Colonic mucosa (tissue), 4 donors: Measurements from ENCODE around the gene RSF1. TPM values are rescaled to one million over a fixed set of nuclear protein-coding genes. Genes with fewer than 3 reads are reported as not detected.

Experiments
- DNase-seq: peaks from one replicate; pipeline ENCODE4 v3.0.0-alpha.2; 2020
- H3K27ac ChIP-seq: fragments of 200-600 bp; one replicate; pipeline ENCODE4 v1.8.0; 2021
- H3K27me3 ChIP-seq: fragments of 200-600 bp; one replicate; pipeline ENCODE4 v1.8.0; 2021
- H3K36me3 ChIP-seq: fragments of 200-600 bp; one replicate; pipeline ENCODE4 v1.8.0; 2021
- H3K4me1 ChIP-seq: fragments of 200-600 bp; one replicate; pipeline ENCODE4 v1.8.0; 2021; ENCODE audit warnings: mild to moderate bottlenecking
- H3K4me3 ChIP-seq: fragments of 200-600 bp; one replicate; pipeline ENCODE4 v1.8.0; 2021
- H3K9ac ChIP-seq, 2 donors: one replicate each; pipeline ENCODE4 v1.7.0; 2013; ENCODE audit warnings: control low read depth in 2 of 2, low read depth in 2 of 2, low read length in 2 of 2
- H3K9me3 ChIP-seq: fragments of 200-600 bp; one replicate; pipeline ENCODE4 v1.8.0; 2021
- CTCF ChIP-seq: fragments of 200-600 bp; IDR thresholded peaks from one replicate; pipeline ENCODE4 v1.8.0; 2022; ENCODE audit warnings: antibody characterized with exemption, mild to moderate bottlenecking
- intact Hi-C: fragments of 100-400 bp; cut with DNase I; formaldehyde crosslinking; loops from one replicate; pipeline ENCODE4 v1.14.1; 2022
- total RNA-seq, 2 donors: library from RNA; stranded (reverse); fragmentation: NEBNext Ultra II Directional in 1 of 2; extraction: Animal tissue kit (Norgen Biotek cat#: 25700) in 1 of 2; gene quantifications; one replicate each; pipeline ENCODE4 v1.2.1, GENCODE V29; 2021
- donor health status: healthy.
- donor health status: DM: no; HTN: no; CAD: no.
- donor health status: DM: no; HTN: no; CAD: no.

RSF1 gene
- total RNA-seq, 2 donors from 2014 or later: 36.7 to 68.2 TPM

DNA sequence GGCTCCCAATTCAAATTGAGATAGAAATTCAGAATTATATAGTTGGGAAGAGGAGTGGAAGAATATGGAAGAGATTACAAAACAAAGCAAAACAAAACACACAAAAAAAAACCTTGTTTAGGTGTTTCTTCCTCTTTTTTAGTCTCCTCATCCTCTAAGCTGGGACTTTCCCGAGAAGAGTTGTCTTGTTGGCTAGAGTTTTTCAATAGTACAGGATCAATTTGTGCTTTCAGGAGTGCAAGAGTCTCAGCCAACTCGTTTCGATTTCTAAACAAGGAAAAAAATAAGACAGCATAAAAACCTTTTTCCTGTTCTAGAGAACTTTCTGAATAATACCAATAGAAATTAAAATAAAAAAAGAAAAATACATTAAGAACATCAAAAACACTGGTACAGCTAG is 95.1 kb downstream of the RSF1 start:
- Histone ChIP-seq H3K36me3 (no peaks in the 10 kb centered on the region), H3K4me3 (no peak overlapping the region), H3K27ac (no peak overlapping the region), H3K9me3 (no peaks in the 10 kb centered on the region), H3K9ac (no peak overlapping the region), H3K27me3 (no peaks in the 10 kb centered on the region), H3K4me1 (no peaks in the 10 kb centered on the region)
- TF ChIP-seq CTCF: no peak
- intact Hi-C loops: no loop called here
- DNase-seq: no peak

DNA sequence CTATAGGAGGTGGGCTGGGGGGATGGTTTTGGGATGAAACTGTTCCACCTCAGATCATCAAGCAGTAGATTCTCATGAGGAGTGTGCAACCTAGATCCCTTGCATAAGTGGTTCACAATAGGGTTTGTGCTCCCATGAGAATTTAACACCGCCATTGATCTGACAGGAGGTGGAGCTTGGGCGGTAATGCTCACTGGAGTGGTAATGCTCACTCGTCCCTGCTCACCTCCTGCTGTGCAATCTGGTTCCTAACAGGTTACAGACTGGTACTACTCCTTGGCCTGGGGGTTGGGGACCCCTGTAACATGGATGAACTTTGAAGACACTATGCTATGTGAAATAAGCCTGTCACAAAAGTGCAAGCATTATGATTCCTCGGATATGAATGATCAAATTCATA is 95.9 kb downstream of the RSF1 start:
- TF ChIP-seq CTCF: no peak
- Histone ChIP-seq H3K36me3 (no peaks in the 10 kb centered on the region), H3K9ac (no peak overlapping the region), H3K27ac (no peak overlapping the region), H3K4me1 (no peaks in the 10 kb centered on the region), H3K9me3 (no peaks in the 10 kb centered on the region), H3K4me3 (no peak overlapping the region), H3K27me3 (no peaks in the 10 kb centered on the region)
- intact Hi-C loops: no loop called here
- no peak for DNase-seq

- H3K9me3 ChIP-seq: no peaks in the 10 kb centered on the region
- no peak for TF ChIP-seq CTCF
- no peak overlapping the region for H3K9ac ChIP-seq
- H3K4me3 ChIP-seq: no peak overlapping the region
- no peaks in the 10 kb centered on the region for H3K36me3 ChIP-seq
- DNase-seq: no peak
- H3K27ac ChIP-seq: no peak overlapping the region
- H3K27me3 ChIP-seq: no peaks in the 10 kb centered on the region
- intact Hi-C loops: no loop called here
- no peaks in the 10 kb centered on the region for H3K4me1 ChIP-seq
Measured at GRCh38 chr11:77723024-77723423, 97.5 kb downstream of the RSF1 start.

DNA sequence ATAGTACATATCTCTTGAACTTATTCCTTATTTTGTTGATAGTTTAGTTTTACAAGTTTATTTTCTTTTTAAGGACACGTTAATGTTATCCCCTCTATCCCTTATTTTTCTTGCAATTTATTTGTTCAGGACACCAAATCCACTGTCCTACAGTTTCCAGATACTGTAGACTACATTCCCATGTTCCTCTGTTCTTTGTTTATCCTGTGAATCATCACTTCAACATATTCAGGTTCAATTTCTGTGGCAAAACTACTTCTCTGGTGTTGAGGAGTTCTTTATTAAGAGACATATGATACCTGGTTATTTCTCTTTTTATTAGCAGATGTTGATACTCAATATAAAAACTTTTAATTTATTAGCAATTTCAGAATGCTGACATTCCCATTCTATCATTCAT is 110.2 kb downstream of the RSF1 start:
- intact Hi-C loops: no loop called here
- Histone ChIP-seq H3K27ac (no peak overlapping the region), H3K27me3 (no peaks in the 10 kb centered on the region), H3K4me3 (no peak overlapping the region), H3K9me3 (no peaks in the 10 kb centered on the region), H3K4me1 (no peaks in the 10 kb centered on the region), H3K9ac (no peak overlapping the region), H3K36me3 (no peaks in the 10 kb centered on the region)
- DNase-seq: no peak
- TF ChIP-seq CTCF: no peak

DNA sequence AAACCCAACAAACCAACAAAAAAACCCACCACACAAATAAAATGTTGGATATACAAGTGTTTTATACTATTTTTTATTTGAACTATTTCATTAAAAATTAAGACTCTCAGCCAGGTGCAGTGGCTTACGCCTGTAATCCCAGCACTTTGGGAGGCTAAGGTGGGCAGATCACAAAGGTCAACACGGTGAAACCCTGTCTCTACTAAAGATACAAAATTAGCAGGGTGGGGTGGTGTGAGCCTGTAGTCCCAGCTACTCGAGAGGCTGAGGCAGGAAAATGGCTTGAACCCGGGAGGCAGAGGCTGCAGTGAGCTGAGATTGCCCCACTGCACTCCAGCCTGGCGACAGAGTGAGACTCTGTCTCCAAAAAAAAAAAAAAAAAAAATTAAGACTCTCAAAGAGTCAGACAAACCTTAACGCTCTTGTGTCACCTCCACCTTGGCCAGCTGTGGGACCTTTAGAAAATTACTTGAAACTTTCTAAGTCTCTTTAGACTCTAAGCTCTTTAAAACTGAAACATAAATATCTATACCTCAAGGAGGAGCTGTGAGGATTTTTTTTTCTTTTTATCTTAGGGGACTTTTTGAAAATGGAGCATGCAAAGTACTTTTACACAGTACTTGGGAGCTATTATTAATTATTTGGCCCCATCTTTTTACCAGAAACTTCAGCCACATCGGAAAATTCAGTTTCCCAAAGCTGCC is 114.5 kb downstream of the RSF1 start:
- TF ChIP-seq CTCF: no peak
- no peak for DNase-seq
- no peak overlapping the region for H3K9ac ChIP-seq
- no peaks in the 10 kb centered on the region for H3K27me3 ChIP-seq
- intact Hi-C loops: no loop called here
- H3K27ac ChIP-seq: no peak overlapping the region
- no peaks in the 10 kb centered on the region for H3K9me3 ChIP-seq
- H3K4me3 ChIP-seq: no peak overlapping the region
- no peaks in the 10 kb centered on the region for H3K4me1 ChIP-seq
- no peaks in the 10 kb centered on the region for H3K36me3 ChIP-seq
